NCI-H2081 treated with DMSO at 0.1 percent for 48 hours (cell line): ENCODE measurements around the gene THRB.

Experiments used
- DNase-seq: peaks from one replicate; lab custom pipeline; 2025; lab: John Stamatoyannopoulos, UW

The THRB gene

GRCh38 chr3:24512564-24513197 lies 18.0 kb upstream of the THRB start:
- DNase-seq = no peak

- no peak for DNase-seq
Measured at GRCh38 chr3:24510030-24510648, 15.5 kb upstream of the THRB start.

GRCh38 chr3:24508423-24508839 lies 13.8 kb upstream of the THRB start:
- DNase-seq = no peak

- DNase-seq = no peak
Measured at GRCh38 chr3:24507776-24508422, 13.2 kb upstream of the THRB start.

- DNase-seq = no peak
Measured at GRCh38 chr3:24506966-24507775, 12.5 kb upstream of the THRB start.

GRCh38 chr3:24505691-24506550 lies 11.3 kb upstream of the THRB start:
- no peak for DNase-seq

- DNase-seq = no peak
Measured at GRCh38 chr3:24504772-24505171, 10.1 kb upstream of the THRB start.

- DNase-seq = no peak
Measured at GRCh38 chr3:24503616-24504113, 9.0 kb upstream of the THRB start.

GRCh38 chr3:24502690-24503089 lies 8.0 kb upstream of the THRB start:
- no peak for DNase-seq

GRCh38 chr3:24500806-24501205 lies 6.2 kb upstream of the THRB start:
- DNase-seq = no peak

GRCh38 chr3:24499991-24500390 lies 5.3 kb upstream of the THRB start:
- no peak for DNase-seq

GRCh38 chr3:24498796-24499195 lies 4.1 kb upstream of the THRB start:
- no peak for DNase-seq

GRCh38 chr3:24498391-24498790 lies 3.7 kb upstream of the THRB start:
- DNase-seq = no peak

- DNase-seq = no peak
Measured at GRCh38 chr3:24497942-24498341, 3.3 kb upstream of the THRB start.

GRCh38 chr3:24496529-24497482 lies 2.2 kb upstream of the THRB start:
- no peak for DNase-seq

GRCh38 chr3:24495326-24495994 lies 810 bp upstream of the THRB start:
- DNase-seq = no peak

- no peak for DNase-seq
Measured at GRCh38 chr3:24493746-24494617, 668 bp downstream of the THRB start.

GRCh38 chr3:24492971-24493551 lies 1.6 kb downstream of the THRB start:
- DNase-seq = no peak
